ENCODE results near the gene NFYB.

Gene NFYB

DNA sequence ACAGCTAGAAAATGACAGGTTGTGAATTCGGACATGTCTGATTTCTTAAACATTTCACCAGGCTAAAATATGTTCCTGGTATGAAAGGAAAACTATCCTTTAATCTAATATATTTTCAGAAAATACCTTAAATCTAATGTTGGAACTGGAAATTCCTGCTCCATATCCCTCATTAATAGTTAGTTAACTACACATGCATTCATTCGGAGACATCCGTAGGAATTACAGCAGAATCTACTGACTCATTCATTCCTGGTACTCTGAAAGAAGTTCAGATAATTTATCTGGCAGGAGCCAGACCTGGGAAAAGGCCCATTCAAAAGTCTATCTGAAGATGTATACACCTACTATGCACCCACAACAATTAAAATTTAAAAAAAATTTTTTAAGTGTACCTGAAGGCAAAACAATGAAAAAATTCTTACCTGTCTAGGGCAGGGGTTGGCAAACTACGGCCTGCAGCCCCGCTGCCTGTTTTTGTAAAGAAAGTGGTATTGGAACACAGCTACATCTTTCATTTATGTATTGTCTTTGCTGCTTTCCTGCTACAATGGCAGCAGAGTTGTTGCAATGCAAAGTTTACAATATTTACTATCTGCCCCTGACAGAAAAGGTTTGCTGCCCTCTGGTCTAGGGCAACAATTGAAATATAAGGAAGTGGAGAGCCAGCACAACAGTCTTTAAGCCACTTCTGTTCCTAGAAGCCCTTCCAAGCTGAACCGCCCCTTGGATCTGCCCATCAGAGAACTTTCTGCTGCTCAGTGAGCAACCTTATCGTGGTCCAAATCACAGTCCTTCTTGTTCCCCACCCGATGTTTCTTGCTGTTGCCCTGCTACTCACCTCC, 17.9 kb upstream of the NFYB start:
- no peak for DNase-seq (ENCODE audit: low spot score)

DNA sequence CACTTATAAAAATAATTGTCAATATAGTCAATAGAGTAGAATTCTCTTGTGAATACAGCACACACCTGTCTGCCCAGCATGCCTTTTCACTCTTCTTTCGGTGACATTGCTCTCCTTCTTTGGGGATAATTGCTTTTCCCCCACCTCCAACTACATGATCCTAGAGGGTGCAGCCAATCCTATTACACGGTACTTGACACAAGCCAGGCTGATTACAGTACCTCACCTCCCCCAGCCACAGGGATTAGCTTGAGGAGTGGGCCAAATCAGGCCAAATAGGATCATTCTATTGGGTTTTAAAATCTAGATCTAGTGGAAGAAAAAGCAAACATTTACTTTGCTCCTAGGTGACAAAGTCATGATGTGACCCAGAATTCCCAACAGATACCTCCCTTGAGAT, 16.8 kb upstream of the NFYB start:
- DNase-seq (ENCODE audit: low spot score) = no peak

DNA sequence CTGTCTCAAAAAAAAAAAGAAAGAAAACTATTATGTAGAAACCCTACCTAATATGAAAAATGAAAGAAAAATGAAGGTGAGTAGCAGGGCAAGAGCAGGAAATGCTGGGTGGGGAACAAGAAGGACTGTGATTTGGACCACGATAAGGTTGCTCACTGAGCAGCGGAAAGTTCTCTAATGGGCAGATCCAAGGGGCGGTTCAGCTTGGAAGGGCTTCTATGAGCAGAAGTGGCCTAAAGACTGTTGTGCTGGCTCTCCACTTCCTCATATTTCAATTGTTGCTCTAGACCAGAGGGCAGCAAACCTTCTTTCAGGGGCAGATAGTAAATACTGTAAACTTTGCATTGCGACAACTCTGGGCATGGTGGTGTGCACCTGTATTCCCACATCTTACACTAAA, 16.3 kb upstream of the NFYB start:
- no peak for DNase-seq (ENCODE audit: low spot score)

DNA sequence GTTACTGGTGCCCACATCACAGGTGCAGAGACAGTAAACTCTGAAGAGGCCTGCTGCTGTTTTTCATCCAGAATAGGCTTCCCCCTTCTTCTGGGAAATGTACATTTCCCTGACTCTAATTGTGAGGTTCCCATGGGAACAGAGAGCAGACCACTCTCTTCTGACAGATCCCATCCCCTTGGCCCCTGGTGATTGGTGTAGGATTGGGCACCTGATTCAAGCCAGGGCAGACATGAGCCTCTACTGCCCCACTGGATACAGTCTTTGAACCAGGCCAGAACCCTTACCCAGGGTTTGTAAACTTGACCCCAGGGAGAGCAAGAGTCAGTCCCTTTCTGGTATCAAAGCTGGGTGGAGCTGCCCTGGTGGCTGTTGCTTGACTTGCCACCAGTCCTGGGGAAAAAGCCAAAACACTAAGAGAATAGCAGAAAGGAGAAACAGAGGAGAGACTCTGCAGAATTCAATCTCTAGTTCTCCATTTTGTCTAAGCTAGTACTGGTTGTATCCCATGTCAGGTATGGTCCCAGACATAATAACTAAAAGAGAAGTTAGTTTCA, 14.8 kb upstream of the NFYB start:
- DNase-seq (ENCODE audit: low spot score) = no peak

DNA sequence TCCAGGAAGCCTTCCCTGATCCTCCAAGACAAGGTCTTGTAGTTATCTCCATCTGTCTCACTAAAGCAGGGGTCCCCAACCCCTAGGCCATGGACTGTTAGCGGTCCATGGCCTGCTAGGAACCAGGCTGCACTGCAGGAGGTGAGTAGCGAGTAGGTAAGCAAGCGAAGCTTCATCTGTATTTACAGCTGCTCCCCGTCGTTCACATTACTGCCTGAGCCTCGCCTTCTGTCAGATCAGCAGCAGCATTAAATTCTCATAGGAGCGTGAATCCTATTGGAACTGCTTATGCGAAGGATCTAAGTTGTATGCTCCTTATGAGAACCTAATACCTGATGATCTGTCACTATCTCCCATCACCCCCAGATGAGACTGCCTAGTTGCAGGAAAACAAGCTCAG, 12.4 kb upstream of the NFYB start:
- no peak for DNase-seq (ENCODE audit: low spot score)

DNA sequence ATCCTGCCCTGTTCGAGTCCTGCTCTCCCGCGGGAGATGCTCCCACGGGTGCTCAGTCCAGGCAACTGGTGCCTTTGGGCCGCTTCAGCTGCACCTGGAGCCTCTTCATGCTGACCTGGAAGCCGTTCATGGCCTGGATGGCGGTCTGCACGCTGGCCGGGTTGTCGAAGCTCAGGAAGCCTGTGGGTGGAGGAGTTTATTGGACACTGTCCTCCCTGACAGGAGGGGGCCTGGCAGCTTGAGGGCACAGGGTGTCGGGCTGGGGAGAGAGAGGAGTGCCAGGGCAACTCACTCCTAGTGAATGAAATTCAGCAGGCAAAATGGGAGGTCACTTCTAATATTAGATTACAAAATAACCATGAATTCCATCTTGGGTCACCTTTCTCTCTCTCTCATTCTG, 9.3 kb upstream of the NFYB start:
- DNase-seq (ENCODE audit: low spot score) = no peak

DNA sequence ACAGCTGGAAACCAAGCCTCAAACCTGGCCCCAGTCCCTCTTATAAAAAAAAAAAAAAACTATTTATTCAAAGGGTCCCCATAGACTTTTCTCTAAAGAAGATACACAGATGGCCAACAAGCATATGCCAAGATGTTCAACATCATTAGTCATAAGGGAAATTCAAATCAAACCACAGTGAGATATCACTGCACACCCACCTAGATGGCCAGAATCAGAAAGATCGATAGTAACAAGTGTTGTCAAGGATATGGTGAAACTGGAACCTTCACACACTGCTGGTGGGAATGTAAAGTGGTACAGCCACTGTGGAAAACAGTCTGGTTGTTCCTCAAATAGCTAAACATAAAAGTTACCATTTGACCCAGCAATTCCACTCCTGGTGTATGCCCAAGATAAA, 5.9 kb upstream of the NFYB start:
- DNase-seq (ENCODE audit: low spot score) = no peak

DNA sequence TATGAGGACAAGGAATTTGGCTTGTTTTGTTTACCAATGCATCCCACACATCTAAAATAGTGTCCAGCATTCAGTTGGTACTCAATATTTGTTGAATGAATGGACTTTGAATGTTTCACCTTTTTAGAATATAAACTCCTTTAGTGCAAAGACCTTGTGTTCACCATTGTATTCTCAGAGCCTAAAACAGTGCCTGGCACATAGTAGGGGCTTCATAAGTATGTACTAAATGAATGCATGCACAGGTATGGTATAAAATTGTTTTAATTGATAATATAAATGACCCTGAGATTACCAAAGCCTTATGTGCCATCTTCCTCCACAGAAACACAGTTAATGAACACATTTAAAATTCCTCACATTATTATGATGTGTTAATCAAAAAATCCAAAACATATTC, 5.0 kb upstream of the NFYB start:
- DNase-seq (ENCODE audit: low spot score) = no peak

DNA sequence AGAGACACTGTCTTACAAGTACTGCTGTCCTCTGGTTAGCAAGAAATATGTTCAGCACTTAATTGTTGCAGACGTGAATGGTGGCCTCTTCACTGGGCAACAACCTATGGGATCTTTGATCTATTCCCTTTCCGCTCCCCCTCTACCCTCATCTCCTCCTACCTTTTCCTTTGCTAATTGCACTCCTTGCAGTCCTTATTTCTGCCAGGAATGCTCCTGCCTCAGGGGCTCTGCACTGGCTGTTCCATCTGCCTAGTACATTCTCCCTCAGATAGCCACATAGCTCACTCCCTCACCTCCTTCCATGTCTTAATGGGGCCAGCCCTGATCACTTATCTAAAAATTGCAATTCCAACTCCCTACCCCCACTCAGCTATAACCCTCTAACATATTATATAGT, 4.5 kb upstream of the NFYB start:
- DNase-seq (ENCODE audit: low spot score) = no peak

DNA sequence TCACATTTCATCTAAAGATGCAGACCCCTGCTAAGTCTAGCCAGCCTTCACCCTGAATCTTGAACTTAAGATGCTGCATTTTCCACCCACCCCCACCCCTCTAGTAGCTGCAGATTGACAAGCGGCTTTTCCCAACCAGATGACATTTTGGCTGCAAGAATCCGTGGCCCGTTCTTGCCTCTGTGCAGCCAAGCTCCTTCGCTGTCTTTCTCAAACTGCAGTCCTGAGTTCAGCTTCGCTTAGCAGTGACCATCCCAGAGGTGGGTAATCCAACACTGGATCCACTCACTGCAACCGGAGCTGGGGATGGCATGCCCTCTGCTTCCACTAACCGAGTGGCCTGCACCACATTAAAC, 765 bp upstream of the NFYB start:
- DNase-seq (ENCODE audit: low spot score) = no peak

DNA sequence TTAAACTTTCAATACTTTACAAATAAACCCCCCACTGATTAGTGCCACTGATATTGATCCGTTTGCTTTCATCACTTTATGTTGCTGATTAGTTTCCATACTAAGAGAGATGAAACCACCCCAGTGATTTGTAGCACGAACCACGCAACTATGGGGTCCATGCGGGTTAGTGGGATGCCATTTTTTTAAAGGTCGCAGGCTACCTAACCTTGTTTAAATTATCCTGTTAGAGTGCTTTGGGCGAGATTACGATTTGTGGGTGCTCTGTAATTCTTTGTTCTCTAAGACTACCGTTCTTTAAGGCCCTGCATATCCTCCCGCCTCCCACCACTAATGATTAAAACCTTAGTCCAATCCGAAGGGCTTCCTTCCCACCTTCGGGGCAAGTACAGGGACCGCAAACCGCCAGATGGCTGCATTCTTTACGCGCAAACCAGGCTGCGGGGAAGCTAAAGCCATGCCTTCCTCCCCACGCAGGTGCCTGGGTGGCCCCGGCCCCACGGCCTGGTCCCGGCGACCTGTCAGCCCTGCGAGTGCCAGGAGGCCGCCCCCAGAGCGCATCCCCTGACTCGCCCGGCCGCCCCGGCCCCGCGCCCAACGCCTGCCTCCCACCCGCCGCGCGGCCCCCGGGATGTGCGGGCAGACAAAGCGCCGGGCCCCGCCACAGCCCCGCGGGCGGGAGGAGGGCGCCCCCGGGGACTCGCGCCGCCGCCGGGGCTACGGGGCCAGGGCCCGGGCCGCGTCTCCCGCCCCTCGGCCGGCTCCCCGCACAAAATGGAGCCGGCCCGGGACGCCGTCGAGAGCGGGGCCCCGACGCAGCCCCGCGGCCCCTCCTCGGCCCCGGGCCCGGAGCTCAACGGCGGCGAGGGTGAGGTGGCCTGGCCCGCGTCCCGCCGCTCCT, 759 bp downstream of the NFYB start:
- DNase-seq (ENCODE audit: low spot score) = no peak

DNA sequence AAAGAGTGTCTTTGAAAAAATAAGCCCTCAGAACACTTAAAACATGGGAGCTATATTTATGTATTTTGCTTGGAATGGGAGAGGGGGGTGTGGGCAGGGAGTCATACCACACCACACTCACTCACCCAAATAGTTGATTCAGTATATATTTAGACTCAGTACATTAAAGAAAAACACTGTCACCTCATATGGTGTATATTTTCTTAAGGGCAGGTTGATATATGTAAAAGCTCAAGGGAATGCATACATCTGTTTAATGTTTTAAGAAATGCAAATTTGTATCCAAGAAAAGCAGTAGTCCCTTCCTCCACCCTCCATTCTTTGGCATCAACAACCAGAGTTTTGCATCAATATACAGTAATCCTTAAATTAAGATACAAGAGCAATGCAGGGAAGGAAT, 1.4 kb downstream of the NFYB start:
- no peak for DNase-seq (ENCODE audit: low spot score)

DNA sequence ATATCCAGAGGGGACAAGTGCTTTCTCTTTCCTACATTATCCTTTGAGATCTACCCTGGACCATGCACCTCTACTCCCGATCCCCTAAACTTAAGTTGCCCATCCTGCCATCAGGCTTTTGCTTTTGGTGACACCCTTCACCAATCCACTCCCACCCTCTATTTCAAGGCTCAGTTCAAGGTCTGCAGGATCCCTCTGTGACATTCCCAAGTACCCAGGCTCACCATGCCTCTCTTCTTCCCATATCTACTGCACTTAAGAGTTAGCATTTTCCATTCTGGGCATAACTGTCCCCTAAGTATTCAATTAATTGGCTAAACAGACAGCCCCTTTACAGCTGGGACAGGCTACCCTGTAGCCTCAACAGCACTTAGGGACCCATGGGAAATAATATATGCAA, 3.1 kb downstream of the NFYB start:
- DNase-seq (ENCODE audit: low spot score) = no peak

DNA sequence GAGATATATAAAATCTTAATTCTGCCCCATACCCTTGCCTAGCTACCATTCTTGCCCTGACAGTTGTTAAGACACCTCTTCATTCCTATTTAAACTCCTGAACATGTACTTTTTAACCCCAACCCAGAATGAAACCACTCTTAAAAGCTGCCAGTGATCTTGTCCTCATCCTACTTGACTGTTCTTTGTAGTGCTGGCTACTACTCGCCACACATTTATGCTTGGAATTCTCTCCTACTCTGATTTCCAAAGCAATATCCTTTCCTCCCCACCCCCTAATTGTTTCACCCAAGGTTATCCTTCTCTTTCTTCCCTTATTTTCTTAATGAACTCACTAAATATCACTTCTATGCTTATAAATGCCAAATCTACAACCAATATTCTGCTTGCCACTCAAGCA, 4.1 kb downstream of the NFYB start:
- DNase-seq (ENCODE audit: low spot score) = no peak

DNA sequence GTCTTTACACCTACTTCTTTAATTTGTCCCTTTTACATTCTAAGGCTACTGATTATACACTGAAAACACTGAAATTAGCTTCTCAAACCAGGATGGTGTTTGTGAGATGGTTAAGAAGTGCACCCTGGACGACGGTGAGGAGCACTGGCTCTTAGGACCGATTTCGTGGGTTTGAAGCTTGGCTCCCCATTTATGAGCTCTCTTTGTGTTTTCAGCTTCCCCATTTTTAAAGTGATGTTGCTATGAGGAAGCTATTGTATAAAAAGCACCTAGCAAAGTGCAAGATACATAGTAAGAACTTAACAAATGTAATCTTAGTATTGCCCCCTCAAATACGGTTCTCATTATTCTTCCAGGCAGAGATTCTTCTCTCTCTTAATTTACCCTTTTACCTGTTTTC, 4.7 kb downstream of the NFYB start:
- no peak for DNase-seq (ENCODE audit: low spot score)

DNA sequence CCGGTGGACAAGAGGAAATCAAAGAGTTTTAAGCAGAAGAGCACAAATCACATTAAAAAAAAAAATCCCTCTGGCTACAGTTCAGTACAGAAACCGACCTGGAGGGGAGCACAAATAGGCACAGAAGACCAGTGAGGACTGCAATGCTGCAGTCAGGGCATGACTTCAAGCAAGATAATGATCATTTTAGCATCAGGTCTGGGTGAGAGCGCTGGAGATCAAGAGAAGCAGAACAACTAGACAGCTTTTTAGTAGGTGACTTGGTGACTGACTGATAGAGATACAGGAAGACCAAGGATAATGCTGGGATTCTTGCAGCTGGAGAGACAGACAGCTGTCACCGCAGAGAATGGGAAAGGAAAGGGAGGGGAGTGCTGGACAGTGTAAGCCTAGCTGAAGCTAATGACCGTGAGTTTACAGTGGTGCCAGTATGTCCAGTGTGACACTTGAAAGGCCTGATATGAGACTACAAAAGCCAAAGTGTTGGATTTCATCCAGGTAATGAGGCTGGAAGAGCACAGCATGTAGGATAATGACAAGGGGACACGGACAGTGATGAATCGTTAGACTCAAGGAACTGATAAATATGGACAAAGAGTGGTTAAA, 5.6 kb downstream of the NFYB start:
- DNase-seq (ENCODE audit: low spot score) = no peak

DNA sequence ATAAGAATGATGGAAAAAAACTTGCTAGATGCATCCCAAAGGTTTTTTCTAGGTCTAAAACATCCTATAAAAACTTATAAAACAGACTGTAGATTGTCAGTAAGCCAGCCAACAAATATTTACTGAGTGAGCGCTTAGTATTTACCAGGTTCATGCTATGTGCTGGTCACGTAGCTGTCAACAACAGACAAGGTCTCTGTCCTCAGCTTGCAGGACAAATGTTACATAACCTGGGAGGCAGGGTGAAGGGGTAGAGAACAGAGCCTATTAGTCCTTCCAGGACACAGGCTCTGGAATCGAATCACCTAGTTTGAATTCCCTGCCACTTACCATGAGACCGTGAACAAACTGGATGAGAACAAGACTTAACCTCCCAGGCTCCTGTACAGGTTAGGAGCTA, 6.4 kb downstream of the NFYB start:
- DNase-seq (ENCODE audit: low spot score) = no peak

DNA sequence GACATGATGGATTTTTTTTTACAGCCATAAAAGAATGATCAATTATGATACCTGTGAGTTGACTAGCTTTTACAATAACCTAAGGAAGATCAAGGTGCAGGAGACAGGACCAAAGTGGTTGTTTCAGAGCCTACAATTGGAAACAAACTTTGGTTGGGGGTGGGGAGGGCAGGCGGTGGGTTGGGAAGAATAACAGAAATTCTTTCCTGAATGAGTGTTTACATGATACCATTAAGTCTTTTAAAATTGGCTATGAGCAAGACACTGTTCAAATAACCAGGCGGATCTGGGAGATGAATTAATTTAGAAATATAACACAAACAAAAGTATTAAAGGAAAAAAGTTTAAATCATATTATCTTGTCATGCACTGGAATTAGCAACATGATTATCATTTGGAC, 7.2 kb downstream of the NFYB start:
- no peak for DNase-seq (ENCODE audit: low spot score)

DNA sequence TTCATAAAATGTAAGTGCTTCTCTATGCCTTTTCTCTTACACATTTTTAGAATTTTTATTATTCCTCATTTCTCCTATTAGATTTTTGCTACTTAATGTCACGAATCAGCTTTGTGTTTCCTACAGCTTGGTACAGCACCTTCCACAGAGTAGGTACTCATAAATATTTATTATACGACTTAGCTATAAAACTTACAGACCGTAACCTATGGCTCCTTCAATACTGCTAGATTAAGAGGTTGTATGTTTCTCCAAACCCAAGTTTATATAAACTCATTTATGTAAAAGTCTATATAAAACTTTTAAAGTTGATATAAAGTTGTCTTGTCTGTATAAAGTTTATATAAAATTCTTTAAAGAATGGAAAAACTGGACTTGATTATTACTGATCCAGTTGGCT, 11.5 kb downstream of the NFYB start:
- no peak for DNase-seq (ENCODE audit: low spot score)

DNA sequence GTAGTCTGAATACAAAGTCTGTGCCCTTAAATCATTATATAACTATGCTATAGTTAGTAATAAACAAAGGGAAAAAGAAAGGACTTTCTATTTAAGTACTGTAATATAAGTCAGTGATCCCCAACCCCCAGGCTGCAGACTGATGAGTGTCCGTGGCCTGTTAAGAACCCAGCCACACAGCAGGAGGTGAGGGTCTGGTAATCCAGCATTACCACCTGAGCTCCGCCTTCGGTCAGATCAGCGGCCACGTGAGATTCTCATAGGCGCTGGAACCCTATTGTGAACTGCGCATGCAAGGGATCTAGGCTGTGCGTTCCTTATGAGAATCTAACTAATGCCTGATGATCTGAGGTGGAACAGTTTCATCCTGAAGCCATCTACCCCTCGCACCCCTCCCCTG, 15.7 kb downstream of the NFYB start:
- DNase-seq (ENCODE audit: low spot score) = no peak

DNA sequence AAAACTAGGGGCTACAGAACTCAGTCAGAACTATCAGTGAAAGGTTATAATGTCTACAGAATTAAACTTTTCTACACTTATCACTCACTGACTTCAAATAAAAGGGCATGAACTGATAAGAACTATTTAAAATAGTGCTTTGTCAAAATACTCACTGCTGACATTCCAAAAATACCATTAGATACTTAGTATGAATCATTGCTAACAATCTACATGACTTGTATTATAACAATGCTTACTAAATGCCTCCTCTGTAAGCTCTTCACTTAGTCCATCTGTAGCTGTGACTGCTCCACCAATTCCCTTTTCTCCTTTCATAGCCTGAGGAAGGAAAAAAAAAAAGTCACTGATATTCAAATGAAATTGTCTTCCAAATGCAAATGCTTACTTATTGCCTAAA, 17.0 kb downstream of the NFYB start:
- DNase-seq (ENCODE audit: low spot score) = no peak

DNA sequence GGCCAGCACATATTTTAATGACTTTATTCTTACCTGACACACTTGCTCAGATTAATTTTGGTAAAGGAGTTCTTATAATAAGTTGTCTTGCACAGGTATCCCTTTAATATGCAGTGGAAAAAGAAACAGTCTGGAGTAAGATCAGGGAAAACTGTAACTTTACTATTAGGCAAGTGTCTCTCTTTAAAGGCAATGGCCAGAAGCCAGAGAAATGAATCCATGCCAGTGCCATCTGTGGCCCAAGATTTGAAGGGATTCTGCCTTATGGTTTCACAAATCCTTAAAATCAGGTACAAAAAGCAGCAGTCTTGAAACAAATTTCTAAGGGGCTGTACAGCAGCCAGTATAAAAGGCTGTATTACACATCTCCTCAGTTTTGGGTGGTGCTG, 22.4 kb downstream of the NFYB start:
- no peak for DNase-seq (ENCODE audit: low spot score)

Measured in hematopoietic multipotent progenitor cell treated with erythropoietin and hydrocortisone succinate and interleukin-3 and kit ligand, for 17 days (in vitro differentiated cells).